HG03575 (cell line): ENCODE results near the gene STK32C.

Source experiments
- ATAC-seq: cut with Tn5 transposase; IDR thresholded peaks from one replicate; pipeline ENCODE4 v1.9.1; 2021; ENCODE audit not compliant: unreplicated experiment, insufficient number of reproducible peaks, low FRiP score; ENCODE audit errors: extremely low read depth

STK32C gene

DNA sequence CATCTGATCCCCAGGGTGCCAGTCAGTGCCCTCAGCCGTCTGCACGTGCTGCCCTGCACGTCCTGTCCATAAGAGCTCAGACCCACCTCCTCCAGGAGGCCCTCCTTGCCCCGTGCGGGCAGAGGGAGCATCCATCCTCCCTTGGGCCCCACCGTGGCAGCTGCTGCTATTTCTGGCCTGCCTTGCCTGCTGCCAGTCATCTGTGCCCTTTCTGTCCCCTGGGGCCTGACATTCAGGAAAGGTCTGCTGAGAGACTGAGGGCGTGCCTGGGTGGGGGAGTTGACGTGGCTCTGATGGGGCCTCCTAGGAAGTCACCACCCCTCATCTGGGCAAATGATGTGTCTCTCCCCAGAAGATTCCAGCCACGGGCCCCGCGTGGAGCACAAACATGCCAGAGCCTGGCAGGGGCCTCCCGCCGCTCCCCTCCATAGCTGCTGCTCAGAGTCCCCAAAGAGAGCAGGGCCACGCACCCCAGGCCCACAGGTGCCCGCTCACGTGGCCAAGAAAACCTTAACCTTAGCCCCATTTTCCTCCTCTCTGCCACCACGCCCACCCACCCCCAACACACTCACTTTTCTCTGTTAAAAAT is 99.2 kb downstream of the STK32C start:
- no peak for ATAC-seq

GRCh38 chr10:132207536-132208461 is 100.0 kb downstream of the STK32C start:
- ATAC-seq, result no peak

DNA sequence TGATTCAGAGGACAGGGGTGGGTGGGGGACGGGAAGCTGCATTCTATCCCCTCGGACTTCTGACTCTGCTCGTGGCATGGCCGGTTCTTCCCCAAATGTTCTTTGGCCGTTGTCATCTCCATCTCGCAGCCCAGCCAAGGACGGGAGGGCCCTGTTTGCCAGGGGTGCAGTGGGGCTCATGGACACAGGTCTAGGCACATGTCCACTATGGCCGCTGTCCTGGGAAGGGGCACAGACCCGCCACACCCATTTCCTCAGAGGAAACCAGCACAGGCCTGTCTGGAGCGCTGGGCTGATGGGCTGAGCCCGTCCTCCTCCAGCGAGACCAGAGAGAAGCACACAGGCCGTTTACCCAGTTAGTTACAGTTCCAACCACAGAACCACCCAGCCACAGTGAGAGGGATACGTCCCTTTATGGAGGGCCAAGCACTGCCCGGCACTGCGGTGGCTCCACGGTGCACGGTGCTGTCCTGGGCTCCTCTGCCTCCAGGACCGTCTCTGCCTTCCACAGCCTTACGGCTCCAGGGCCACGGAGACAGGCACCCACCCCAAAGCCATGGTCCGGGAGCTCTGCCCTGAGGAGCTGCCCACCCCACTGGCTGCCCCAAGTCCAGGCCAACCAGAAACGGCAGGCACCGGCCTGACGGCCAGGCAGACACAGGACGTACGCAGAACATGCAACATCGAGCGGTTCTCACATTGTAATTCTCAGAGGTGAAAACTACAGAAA is 100.8 kb downstream of the STK32C start:
- no peak for ATAC-seq

DNA sequence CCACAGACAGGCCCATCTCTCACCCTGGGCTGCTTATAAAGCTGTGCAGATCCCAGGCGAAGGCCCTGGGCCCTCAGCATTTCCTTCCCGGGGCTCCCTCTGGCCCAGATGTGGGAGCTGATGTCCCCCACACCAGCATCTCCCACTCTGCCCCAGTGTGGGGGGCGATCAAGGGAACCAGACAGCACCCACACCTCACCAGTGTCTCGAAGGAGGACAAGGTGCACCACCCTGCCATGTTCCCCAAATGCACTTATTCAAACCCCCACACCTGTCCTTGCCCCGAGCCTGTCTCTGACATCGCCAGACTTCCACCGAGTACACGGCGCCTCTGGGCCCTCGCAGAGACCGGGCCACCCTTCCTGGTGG is 101.4 kb downstream of the STK32C start:
- ATAC-seq, result no peak

- ATAC-seq, result no peak
These were observed 101.9 kb downstream of the STK32C start for GRCh38 chr10:132205650-132206376.

DNA sequence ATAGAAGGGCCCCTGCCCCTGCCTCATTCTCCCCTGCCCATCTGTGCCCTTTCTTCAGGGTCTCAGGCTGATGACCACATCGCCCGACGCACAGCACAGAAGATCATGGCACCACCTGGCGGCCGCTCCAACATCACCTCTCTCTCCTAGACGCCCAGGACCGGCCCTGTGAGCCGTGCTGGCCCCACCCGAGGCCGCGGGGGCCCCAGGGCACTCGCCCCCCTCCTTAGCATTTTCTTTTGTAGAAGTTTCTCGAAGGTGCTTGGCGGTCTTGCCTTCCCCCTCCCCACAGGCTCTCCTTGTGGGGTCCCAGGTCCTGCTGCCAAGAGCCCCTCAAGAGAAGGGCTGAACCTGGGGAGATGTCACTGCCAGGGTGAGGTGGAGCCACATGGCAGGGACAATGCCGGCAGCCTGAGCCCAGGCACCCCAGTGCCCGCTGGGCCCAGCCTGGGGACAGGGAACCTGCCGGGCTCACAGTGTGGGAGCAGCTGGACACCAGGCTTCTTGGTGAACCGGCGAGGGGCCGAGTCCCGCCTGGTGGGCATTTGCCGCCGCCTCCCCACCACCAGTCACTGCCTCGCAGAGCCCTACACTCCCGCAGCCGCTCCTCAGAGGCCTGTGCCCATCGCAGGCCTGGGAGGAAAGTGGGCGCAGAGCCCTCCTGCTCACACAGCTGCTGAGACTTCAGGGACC is 102.8 kb downstream of the STK32C start:
- no peak for ATAC-seq

DNA sequence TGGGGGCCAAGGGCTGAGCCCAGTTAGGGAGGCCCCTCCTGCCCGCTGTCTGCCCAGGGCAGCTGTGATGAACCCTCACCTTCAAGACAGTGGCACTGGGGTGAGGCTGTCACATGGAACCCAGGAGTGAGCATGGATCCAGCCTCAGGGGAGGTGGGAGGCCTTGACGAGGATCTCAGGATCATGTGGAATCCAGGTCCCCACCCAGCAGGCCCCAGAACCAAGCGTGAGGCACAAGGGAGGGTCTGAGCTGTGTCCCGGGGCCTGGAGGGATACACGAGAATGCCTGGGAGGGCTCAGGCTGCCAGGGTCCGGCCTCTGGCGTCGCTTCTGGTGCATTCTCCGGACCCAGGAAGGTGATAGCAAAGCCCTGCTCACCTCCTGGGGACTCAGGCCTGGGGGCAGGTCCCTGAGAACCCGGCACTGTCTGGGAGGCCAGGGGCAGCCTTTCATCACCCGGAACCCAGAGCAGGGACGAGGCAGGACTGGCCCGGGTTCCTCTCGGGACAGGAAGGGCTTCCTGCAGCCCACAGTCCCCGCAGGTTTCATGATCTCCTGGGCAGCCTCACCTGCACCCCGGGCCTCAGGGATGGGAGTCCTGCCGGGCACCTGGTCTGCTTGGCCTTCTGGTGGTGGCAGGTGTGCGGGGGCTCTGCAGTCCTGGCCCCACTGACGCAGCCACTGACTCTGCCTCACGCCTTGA is 103.5 kb downstream of the STK32C start:
- ATAC-seq, result no peak

DNA sequence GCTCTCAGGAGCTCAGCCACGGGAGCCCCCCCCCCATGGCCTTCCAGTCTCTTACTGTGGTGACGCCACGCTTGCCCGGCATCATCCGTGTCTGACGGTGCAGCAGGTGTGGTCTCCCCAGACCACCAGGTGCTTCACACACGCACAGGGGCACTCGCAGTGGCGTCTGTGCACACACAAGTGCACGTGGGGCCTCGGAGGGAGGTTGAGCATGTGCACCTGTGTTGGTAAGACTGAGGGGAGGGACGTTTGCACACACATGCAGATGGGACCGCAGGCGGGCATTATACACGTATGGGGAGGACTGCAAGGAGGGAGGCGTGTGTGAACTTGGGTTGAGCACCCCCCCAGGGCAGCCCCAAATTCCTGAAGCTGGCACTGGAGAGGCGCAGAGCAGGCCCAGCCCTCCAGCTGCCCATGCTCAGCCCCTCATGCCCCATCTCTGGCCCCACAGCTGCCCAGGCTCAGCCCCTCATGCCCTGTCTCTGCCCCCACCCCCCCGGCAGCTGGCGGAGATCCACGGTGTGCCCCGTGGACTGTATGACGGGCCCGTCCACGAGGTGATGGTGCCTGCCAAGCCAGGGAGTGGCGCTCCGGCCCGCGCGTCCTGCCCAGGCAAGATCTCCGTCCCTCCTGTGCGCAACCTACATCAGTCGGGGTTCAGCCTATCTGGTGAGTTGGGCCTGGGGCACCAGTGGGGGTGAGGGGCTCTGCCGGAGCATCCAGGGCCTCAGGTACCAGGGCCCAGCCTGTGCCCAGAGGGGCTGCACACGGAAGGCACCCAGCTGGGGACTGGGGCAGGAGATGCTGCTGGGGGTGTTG is 104.3 kb downstream of the STK32C start:
- ATAC-seq, result no peak

GRCh38 chr10:132202070-132202970 is 105.4 kb downstream of the STK32C start:
- ATAC-seq, result no peak

- ATAC-seq, result no peak
These were observed 106.4 kb downstream of the STK32C start for GRCh38 chr10:132201111-132201969.

DNA sequence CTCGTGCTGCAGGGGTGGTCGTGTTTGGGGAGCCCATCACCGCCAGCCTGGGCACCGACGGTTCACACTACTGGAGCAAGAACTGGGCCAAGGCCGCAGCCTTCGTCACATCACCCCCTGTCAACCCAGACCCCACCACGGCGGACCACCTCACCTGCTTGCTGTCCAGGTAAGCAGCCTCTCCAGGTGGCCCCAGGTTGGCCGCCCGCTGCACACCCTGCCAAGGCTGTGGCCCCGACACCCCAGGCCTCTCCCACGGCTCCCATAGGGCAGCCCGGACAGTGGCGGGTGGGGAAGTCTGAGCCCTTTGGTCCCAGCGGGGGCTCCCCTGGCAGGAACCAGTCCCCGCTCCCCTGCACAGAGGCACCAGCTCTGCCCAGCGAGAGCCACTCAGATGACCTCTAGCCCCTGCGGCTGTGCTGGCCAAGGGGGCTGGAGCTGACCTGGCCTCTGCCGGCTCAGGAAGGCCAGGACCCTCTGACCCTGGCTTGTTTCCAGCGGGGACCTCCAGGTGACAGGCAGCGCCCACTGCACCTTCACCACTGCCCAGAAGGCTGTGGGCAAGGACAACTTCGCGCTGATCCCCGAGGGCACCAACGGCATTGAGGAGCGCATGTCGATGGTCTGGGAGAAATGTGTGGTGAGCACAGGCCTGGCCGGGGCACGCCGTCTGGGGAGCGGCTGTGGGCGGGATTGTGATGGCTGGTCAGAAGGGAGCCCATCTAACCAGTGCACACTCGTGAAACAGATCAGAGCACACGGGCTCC is 107.2 kb downstream of the STK32C start:
- ATAC-seq, result no peak

GRCh38 chr10:132199854-132200311 is 107.9 kb downstream of the STK32C start:
- no peak for ATAC-seq

GRCh38 chr10:132199268-132199853 is 108.4 kb downstream of the STK32C start:
- no peak for ATAC-seq

DNA sequence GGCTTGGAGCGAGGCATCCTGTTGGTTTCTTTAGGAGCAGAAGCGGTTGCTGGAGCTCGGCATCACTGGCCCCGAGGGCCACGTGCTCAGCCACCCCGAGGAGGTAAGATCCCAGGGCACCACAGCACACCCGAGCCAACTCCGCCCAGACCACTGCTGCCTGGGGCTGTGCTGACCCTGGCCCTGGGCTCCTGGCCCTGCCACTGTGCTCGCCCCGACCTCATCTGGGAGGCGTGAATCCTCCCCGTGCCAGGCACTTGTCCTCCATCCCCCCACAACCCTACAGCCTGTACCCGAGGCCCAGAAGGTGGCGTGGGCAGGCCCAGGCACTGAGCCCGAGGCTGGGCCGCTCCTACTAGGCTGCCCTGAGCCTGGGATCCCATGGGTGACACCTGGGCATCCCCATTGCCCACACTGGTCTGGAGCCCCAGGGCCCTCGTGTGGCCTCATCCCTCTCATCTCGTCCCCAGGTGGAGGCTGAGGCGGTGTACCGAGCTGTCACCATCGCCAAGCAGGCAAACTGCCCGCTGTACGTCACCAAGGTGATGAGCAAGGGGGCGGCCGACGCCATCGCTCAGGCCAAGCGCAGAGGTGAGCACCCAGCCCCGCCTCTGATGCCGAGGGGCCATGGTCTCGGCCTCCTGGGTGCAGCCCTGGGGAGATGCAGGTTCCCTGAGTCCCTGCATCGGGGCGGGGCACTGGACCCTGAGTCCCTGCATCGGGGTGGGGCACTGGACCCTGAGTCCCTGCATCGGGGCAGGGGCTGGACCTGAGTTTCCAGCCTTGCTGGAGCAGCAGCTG is 109.2 kb downstream of the STK32C start:
- ATAC-seq, result no peak
